SK-N-SH treated with all-trans-retinoic acid at 6 μM for 48 hours (cell line): ENCODE results near the gene SYAP1.

Source experiments
- ARNTL ChIP-seq: fragments of 450-650 bp; formaldehyde crosslinking; IDR thresholded peaks from 2 replicates; pipeline ENCODE4 v1.5.0; 2020; ENCODE audit warnings: low read depth, mild to moderate bottlenecking, moderate library complexity, borderline replicate concordance
- CREB5 ChIP-seq: fragments of 250-450 bp; sonication (Bioruptor Pico); IDR thresholded peaks from 2 replicates; pipeline ENCODE4 v1.5.1; 2020; ENCODE audit warnings: low read depth, mild to moderate bottlenecking, moderate library complexity
- CSDC2 ChIP-seq: fragments of 250-450 bp; sonication (Bioruptor Pico); IDR thresholded peaks from 2 replicates; pipeline ENCODE4 v1.5.0; 2020; ENCODE audit warnings: mild to moderate bottlenecking, moderate library complexity
- ESRRG ChIP-seq: fragments of 250-450 bp; sonication (Bioruptor Pico); IDR thresholded peaks from 2 replicates; pipeline ENCODE4 v1.6.1; 2021; ENCODE audit warnings: mild to moderate bottlenecking
- GLIS3 ChIP-seq: fragments of 250-450 bp; sonication (Bioruptor Pico); IDR thresholded peaks from 2 replicates; pipeline ENCODE4 v1.5.0; 2020; ENCODE audit warnings: mild to moderate bottlenecking, moderate library complexity
- PATZ1 ChIP-seq: fragments of 250-450 bp; sonication (Bioruptor Pico); IDR thresholded peaks from 2 replicates; pipeline ENCODE4 v1.8.0; 2020; ENCODE audit warnings: mild to moderate bottlenecking, moderate library complexity, borderline replicate concordance
- POU6F1 ChIP-seq: fragments of 250-450 bp; sonication (Bioruptor Pico); IDR thresholded peaks from 2 replicates; pipeline ENCODE4 v1.8.0; 2021; ENCODE audit warnings: low read depth, mild to moderate bottlenecking, moderate library complexity, borderline replicate concordance
- SNAI2 ChIP-seq: fragments of 250-450 bp; sonication (Bioruptor Pico); IDR thresholded peaks from 2 replicates; pipeline ENCODE4 v1.5.0; 2020; ENCODE audit warnings: mild to moderate bottlenecking, moderate library complexity
- TOX ChIP-seq: fragments of 250-450 bp; sonication (Bioruptor Pico); IDR thresholded peaks from 2 replicates; pipeline ENCODE4 v1.8.0; 2021; ENCODE audit warnings: mild to moderate bottlenecking, moderate library complexity, borderline replicate concordance
- ZFP3 ChIP-seq: fragments of 250-450 bp; sonication (Bioruptor Pico); IDR thresholded peaks from 2 replicates; pipeline ENCODE4 v1.5.0; 2020; ENCODE audit warnings: mild to moderate bottlenecking, moderate library complexity
- ZFP30 ChIP-seq: fragments of 450-650 bp; formaldehyde crosslinking; IDR thresholded peaks from 2 replicates; pipeline ENCODE4 v1.5.0; 2022; ENCODE audit warnings: mild to moderate bottlenecking, moderate library complexity
- ZNF8 ChIP-seq: fragments of 450-650 bp; formaldehyde crosslinking; IDR thresholded peaks from 2 replicates; pipeline ENCODE4 v1.5.0; 2020; ENCODE audit warnings: mild to moderate bottlenecking, moderate library complexity

GRCh38 chrX:16770970-16771482 is 51.6 kb downstream of the SYAP1 start:
- no peak for TF ChIP-seq CREB5
- no peak for TF ChIP-seq ARNTL (CRISPR knock-in tag)
- no peak for TF ChIP-seq ZFP3 (CRISPR knock-in tag)
- no peak for TF ChIP-seq ZFP30
- TF ChIP-seq POU6F1, result no peak
- TF ChIP-seq TOX (CRISPR knock-in tag), result no peak
- no peak for TF ChIP-seq PATZ1 (CRISPR knock-in tag)
- no peak for TF ChIP-seq ESRRG (CRISPR knock-in tag)
- TF ChIP-seq CSDC2, result no peak
- no peak for TF ChIP-seq ZNF8
- TF ChIP-seq SNAI2 (CRISPR knock-in tag), result no peak
- TF ChIP-seq GLIS3 (CRISPR knock-in tag), result no peak
